Hepatocyte (in vitro differentiated cells): Measurements from ENCODE around the gene CFAP73. TPM values are rescaled to one million over a fixed set of nuclear protein-coding genes. Genes with fewer than 3 reads are reported as not detected.

Source experiments
- DNase-seq: peaks from one replicate; pipeline ENCODE4 v3.0.0-alpha.2; 2016; ENCODE audit warnings: low spot score
- H2AFZ ChIP-seq: fragments of 200-600 bp; sonication (generic); 2 replicates; pipeline ENCODE4 v1.6.0; 2016; ENCODE audit warnings: antibody characterized with exemption, mild to moderate bottlenecking
- H3K27ac ChIP-seq: fragments of 200-600 bp; sonication (generic); 2 replicates; pipeline ENCODE4 v1.5.1; 2016; ENCODE audit warnings: mild to moderate bottlenecking
- H3K27me3 ChIP-seq: fragments of 200-600 bp; sonication (generic); 2 replicates; pipeline ENCODE4 v1.6.1; 2016
- H3K36me3 ChIP-seq: fragments of 200-600 bp; sonication (generic); replicated peaks from 2 replicates; pipeline ENCODE4 v1.5.1; 2016; ENCODE audit warnings: low read depth; ENCODE audit not compliant: insufficient read depth
- H3K4me1 ChIP-seq: fragments of 200-600 bp; sonication (generic); 2 replicates; pipeline ENCODE4 v1.5.1; 2016; ENCODE audit warnings: mild to moderate bottlenecking, moderate library complexity; ENCODE audit not compliant: insufficient read depth
- H3K4me2 ChIP-seq: fragments of 200-600 bp; sonication (generic); 2 replicates; pipeline ENCODE4 v1.6.0; 2016
- H3K4me3 ChIP-seq: fragments of 200-600 bp; sonication (generic); 2 replicates; pipeline ENCODE4 v1.5.1; 2016; ENCODE audit warnings: mild to moderate bottlenecking
- H3K79me2 ChIP-seq: fragments of 200-600 bp; sonication (generic); 2 replicates; pipeline ENCODE4 v1.6.0; 2017; ENCODE audit warnings: mild to moderate bottlenecking
- H3K9me2 ChIP-seq: fragments of 200-600 bp; sonication (generic); replicated peaks from 2 replicates; pipeline ENCODE4 v1.6.0; 2017; ENCODE audit warnings: mild to moderate bottlenecking; ENCODE audit not compliant: insufficient read depth
- H3K9me3 ChIP-seq: fragments of 200-600 bp; sonication (generic); 2 replicates; pipeline ENCODE4 v1.5.1; 2016; ENCODE audit warnings: low read depth, mild to moderate bottlenecking
- H4K20me1 ChIP-seq: fragments of 200-600 bp; sonication (generic); 2 replicates; pipeline ENCODE4 v1.6.0; 2016; ENCODE audit warnings: mild to moderate bottlenecking; ENCODE audit not compliant: insufficient read depth, poor library complexity, severe bottlenecking
- CTCF ChIP-seq: fragments of 200-600 bp; sonication (generic); IDR thresholded peaks from 2 replicates; pipeline ENCODE4 v1.5.1; 2016; ENCODE audit warnings: antibody characterized with exemption, mild to moderate bottlenecking; ENCODE audit not compliant: poor library complexity
- EZH2 ChIP-seq: fragments of 200-600 bp; sonication (generic); IDR thresholded peaks from 2 replicates; pipeline ENCODE4 v1.6.1; 2016; ENCODE audit warnings: antibody characterized with exemption, mild to moderate bottlenecking, borderline replicate concordance
- EZH2phosphoT487 ChIP-seq: fragments of 200-600 bp; sonication (generic); IDR thresholded peaks from one replicate; pipeline ENCODE4 v1.6.1; 2018; ENCODE audit warnings: antibody characterized with exemption, mild to moderate bottlenecking, low read depth, moderate library complexity; ENCODE audit not compliant: unreplicated experiment, severe bottlenecking
- WGBS: methylation state at CpG from one replicate; pipeline ENCODE4 v1.1.6; 2016; ENCODE audit warnings: low lambda C conversion rate; ENCODE audit errors: missing lambda C conversion rate; 5-methylcytosine and 5-hydroxymethylcytosine counted together
- polyA plus RNA-seq: library from polyadenylated mRNA; unstranded; fragments of >200 nt; fragmentation: Nextera tagmentation; extraction: Ambion mirVana; gene quantifications from 2 replicates; pipeline ENCODE4 v1.2.1, GENCODE V29; 2016
- total RNA-seq: library from RNA; depleted of rRNA; stranded (reverse); fragments of >200 nt; gene quantifications from 2 replicates; pipeline ENCODE4 v1.2.3, GENCODE V29; 2014

Gene CFAP73
- total and polyA plus RNA-seq, 2 experiments from 2014 or later, result not detected

GRCh38 chr12:113135178-113136127 lies 14.1 kb upstream of the CFAP73 start, which contains the start of gene RASAL1:
Gene RASAL1, minus strand, starts transcription at chr12:113135761. Its CDS starts 299 bp downstream, at chr12:113135462.
- Histone ChIP-seq H3K4me1 (no peaks in the 10 kb centered on the region), H4K20me1 (no peaks in the 10 kb centered on the region), H3K9me2 (no peaks in the 10 kb centered on the region), H3K4me2 (peak within 1 kb of the TSS; percentile 56), H3K9me3 (no peaks in the 10 kb centered on the region), H3K4me3 (no peak within 1 kb of the TSS), H3K27ac (no peak within 1 kb of the TSS), H2AFZ (no peak within 1 kb of the TSS), H3K36me3 (no peaks in the 10 kb centered on the region), H3K27me3 (peaks cover 33% of the 10 kb centered on the region), H3K79me2 (no peaks in the 10 kb centered on the region)
- TF ChIP-seq EZH2phosphoT487, result no peak
- TF ChIP-seq CTCF, result peak; percentile 28
- 15% methylated on average over 28 of the region's 68 CpGs for WGBS
- DNase-seq, result peak; percentile 41

- Histone ChIP-seq H3K4me2 (peak overlapping the region; percentile 56), H3K27ac (no peak overlapping the region), H3K4me1 (no peaks in the 10 kb centered on the region), H2AFZ (no peak overlapping the region), H3K79me2 (no peaks in the 10 kb centered on the region), H3K27me3 (peaks cover 33% of the 10 kb centered on the region), H3K9me3 (no peaks in the 10 kb centered on the region), H3K9me2 (no peaks in the 10 kb centered on the region), H4K20me1 (no peaks in the 10 kb centered on the region), H3K4me3 (no peak overlapping the region), H3K36me3 (no peaks in the 10 kb centered on the region)
- no peak for DNase-seq
- WGBS, result 41% methylated on average over 21 of the region's 21 CpGs
- TF ChIP-seq CTCF, result no peak
- no peak for TF ChIP-seq EZH2
- TF ChIP-seq EZH2phosphoT487, result no peak
These were observed 13.2 kb upstream of the CFAP73 start for GRCh38 chr12:113136128-113136989.

- DNase-seq, result no peak
- Histone ChIP-seq H2AFZ (no peak overlapping the region), H3K36me3 (no peaks in the 10 kb centered on the region), H3K4me1 (no peaks in the 10 kb centered on the region), H3K27ac (no peak overlapping the region), H3K9me3 (no peaks in the 10 kb centered on the region), H3K79me2 (no peaks in the 10 kb centered on the region), H3K4me2 (no peak overlapping the region), H3K9me2 (no peaks in the 10 kb centered on the region), H3K4me3 (no peak overlapping the region), H3K27me3 (peaks cover 33% of the 10 kb centered on the region), H4K20me1 (no peaks in the 10 kb centered on the region)
- TF ChIP-seq EZH2phosphoT487, result no peak
- 82% methylated on average over 6 of the region's 6 CpGs for WGBS
These were observed 12.5 kb upstream of the CFAP73 start for GRCh38 chr12:113136990-113137511.
